NOMO-1 treated with dmso at 0.1 percent for 144 hours (cell line): ENCODE measurements around the gene CNIH3.

Experiments
- DNase-seq: peaks from one replicate; lab custom pipeline; 2025; ENCODE audit not compliant: unreplicated experiment; lab: John Stamatoyannopoulos, UW

The CNIH3 gene

DNA sequence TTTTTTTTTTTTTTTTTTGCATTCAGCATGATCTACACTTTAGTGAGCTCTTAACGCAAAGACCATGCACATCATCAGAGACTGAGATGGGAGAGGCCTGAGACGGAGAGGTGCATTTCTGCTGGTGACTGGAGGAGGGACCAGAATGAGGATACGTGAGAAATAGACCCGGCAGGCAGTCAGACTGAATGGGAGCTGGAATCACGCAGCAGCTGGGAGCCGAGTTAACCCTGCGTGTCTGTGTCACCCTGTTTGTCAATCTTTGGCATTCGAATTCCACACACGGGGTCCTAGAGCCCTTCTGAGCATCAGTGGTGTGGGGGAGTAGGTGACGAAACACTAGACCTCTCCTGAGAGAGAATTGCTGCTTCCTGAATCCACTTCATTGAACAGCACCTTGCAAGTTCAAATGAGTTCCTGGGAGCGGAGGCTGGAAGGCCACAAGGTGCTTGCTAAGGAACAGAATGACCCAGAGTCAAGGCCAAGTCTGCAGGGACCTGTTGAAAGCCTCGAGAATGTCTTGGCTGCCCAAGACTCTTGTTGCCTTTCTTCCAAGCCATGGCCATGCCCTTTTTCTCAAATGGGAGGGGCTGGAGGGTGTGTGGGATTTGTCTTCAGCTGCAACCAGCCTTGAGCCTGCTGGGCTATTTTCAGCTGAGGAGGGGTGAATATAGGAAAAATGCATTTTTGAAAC, 123.3 kb downstream of the CNIH3 start:
- no peak for DNase-seq

DNA sequence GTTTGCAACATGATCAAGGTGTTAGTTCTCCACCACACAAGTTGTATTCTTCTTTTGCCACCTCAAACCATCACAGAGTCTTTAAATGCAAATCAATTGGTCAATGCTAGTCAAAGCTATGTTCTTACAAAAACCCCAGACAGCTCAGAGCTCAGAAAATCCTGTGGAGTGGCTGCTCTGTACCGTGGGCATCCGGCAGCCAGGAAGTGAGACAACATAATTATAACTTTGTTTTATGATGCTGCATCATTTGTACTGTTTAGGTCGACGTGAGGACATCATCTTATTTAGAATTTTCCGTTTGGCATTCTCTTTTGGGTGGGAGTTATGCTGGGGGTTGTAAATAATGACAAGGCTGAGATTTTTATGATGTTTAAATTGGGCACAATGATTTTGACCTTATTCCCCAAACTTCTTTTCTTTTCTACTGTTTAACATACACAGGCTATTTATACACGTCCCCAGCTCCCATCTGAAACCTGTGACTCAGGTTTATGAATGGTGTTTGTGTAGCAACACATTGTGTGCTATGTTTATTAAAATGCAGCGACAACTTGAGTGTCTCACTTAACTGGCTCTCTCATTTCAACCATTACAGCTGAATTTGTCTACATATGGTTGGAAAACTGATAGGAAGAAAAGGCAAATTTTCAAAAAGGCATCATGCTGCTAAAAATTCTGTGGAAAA, 124.0 kb downstream of the CNIH3 start:
- no peak for DNase-seq

DNA sequence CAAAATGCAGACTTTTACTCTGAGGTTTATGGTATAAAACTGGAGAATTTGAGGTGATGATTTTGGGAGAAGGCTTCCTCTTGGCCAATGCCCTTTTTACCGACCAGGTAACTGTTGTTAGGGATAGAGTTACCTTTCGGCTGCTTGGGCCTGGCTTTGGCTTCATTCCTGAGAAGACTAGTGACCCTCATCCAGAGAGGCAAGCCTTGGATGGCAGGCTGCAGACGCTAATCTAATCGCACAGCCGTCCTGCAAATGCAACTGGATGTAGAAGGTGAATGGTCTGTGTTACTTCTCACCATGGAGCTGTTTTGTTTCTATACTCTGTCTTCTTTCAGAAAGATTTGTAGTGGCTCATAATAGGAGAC, 124.6 kb downstream of the CNIH3 start:
- no peak for DNase-seq

DNA sequence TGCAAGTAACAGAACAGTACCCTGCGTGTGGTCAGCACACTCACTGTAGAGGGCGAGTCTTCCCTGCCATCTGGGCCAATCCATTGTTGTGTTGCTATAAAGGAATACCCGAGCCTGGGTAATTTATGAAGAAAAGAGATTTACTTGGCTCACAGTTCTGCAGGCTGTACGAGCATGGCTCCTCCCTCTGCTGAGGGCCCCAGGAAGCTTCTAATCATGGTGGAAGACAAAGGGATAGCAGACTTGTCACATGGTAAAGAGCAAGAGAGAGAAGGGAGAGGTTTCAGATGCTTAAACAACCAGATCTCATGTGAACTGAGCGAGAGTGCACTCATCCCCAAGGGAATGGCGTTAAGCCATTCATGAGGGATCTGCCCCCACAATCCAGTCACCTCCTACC, 126.2 kb downstream of the CNIH3 start:
- no peak for DNase-seq

DNA sequence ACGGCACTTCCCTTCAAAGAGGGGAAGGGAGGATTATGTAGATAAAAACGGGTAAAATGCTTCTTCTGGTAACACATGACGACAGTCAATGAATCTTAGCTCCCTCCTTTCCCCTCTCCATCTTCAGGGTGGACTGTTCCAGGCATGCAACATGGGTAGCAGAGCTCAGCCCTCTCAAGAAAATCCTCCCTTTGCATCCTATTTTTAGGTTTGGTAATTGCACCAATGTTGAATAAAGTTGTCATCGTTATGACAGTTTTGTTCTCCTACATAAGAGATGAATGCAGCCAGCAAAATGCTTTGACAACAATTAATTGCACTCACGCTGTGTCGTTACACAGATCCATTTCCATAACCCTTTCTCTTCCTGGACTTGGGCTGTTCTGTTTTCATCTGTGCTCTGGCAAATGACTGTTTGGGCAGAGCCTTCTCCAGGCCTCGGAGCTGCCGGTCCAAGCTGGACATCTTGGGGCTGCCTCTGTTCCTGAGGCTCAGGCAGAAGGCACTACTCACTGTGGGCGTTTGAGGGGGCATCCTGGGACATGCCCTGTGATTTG, 127.6 kb downstream of the CNIH3 start:
- no peak for DNase-seq

DNA sequence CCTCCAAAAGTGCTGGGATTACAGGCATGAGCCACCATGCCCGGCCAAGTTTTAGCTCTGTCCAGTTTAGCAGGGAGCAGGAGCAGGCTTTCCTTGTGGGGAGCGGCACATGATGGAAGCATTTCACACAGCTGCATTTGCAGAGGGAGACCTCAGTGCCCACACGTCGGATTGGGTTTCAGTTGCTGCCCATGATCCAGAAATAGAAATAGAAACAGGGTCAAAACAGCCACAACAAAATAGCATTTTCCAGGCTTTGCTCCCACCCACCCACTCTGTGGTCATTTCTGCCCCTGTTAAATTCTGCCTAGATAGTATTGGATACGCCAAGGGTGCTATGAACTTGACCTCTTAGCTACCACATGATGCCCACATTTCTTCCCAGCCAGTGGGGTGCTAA, 128.4 kb downstream of the CNIH3 start:
- DNase-seq = no peak

DNA sequence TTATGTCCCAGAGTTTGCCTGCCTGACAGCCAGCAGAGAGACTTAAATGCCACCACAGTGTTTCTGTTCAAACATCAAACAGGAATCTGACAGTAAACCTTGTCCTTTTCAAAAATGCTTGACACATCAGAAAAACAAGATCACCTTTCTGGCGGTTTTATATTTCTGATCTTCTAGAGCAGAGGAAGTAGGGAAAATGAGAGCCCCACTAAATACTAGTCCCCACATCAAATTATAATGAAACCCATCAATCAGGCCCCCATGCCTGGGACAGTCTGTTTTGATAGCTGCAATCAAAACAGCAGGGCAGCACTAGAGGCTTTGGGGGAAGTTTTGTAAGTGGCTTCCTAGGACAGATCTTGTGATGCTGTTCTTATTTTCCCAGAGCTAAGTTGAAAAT, 129.3 kb downstream of the CNIH3 start:
- DNase-seq = no peak

DNA sequence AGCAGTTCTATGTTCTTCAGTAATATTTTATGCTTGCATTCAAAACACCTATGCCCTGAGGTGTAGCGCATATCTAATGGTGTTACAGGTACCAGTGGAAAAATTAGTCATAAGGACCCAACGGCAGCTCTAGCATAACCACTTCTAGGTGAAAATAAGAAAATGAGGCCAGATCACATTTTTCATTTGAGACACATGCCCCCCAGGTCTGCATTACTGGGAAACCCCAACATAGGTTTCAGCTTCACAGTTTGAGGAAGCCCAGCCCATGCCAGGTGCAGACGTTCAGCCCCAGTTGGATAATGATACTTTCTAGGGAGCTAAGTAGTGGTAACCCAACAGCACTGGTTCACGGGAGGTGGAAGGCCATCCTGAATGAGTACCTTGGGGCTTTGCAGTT, 129.8 kb downstream of the CNIH3 start:
- no peak for DNase-seq

DNA sequence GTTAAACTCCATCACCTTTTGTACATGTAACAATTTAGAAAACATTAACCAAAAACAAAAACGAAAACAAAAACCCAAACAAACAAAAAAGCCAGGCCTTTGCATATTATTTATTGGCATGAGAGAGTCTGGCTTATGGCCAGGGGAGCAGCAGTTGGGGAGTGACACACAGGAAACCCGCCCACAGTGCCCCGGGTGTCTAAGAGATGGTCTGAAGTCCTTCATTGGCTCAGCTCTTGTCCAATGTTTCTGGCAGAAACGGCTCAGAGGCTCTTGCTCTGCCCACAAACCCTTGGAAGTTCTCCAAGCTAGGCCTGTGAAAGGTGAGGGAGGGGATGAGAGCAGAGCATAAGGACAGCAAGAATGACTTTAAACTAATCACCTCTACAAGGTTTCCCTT, 131.5 kb downstream of the CNIH3 start:
- no peak for DNase-seq

DNA sequence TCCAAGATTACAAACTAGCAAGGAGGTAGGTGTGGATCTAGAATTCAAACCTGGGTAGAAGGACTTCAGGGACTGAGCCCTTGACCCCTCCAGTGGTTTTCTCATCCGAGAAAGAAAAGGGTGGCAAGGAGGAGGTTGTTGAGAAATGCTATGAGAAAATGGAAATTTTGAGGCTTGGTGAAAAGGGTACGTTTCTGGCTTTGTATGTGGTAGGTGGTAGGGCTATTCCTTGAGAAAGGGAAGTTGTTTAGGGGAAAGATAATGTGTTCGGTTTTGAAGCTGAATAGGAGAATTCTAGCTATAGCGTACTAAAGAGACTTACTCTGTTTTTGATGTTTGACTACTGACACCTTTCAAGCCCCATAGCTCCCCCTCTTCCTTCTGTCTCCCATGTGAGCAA, 133.8 kb downstream of the CNIH3 start:
- DNase-seq = no peak

DNA sequence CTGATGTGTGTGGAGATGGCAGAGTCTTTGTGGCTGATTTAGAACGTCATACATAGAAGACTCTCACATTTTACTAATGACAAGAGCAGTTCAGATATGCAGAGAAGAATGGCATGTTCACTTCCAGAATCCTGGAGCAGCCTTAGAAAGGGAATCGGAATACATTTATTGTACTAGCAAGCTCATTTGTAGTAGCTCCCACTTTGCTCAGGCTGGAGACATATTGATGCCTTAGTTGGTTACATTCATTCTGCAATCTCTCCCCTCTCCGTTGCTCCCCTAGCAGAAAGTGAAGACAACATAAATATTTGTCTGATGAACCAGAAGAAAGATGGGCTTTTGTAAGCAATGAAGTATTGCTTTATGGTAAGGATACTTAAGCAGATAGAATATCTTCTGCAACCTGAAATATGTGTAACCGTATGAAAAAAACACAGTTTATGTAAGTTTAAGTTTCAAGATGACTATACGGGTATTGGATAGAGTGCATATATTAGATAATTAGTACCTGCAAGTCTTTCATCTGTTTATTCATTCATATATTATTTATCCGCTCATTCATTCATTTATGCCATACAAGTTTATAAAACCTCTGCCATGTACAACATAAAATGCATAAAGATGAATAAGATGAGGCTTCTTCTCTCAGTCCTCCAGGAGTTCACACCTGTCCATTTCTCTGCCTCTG, 135.7 kb downstream of the CNIH3 start:
- DNase-seq = no peak

DNA sequence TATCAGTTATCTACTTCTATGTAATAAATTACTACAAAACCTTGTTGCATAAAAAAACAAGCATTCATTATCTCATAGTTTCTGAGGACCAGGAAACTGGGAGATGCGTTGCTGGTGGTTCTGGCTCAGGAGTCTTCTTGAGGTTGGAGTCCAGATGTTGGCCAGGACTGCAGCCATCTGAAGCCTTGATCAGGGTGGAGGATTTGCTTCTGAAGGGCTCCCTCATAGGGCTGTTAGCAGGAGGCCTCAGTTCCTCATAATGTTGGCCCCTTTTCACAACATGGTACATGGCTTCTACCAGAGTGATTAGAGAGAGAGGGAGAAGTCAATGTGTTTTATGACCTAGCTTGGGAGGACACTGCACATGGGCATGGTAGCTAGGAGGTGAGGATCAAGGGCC, 137.4 kb downstream of the CNIH3 start:
- DNase-seq = no peak

DNA sequence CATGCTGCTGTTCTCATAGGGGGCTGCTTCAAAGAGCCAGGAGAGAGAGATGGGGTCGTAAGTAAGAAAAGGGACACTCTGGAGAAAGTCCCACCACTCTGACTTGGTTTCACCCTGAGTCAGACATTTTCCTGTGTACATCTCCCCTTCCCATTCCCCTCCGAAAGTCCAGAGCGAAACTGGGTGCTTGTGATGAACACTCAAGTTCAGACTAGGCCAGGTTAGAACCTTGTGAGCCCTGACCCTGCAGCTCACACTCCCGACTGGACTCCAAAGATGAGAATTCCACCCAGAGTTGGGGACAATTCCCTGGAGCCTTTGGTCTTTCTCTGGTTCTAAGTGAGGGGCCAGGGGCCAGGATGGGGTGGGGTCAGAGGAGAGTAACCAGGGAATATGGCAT, 139.5 kb downstream of the CNIH3 start:
- no peak for DNase-seq

DNA sequence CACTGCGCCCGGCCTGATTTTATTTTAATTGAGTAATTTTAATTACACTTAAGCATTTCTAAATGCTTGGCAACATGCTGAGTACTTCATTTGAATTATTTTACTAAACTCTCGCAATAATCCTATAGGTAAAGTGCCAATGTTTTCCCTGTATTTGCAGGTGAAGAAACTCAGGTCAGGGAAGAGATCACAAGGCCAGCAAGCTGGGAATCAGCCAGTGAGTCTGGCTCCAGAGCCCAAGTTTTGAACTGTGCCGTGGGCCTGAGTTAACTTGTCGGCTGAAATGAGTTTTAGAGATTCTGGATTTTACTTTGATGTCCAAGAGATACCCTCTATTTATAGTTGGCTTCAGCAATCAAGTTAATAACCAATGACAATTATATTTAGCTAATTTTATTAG, 141.4 kb downstream of the CNIH3 start:
- DNase-seq = no peak

DNA sequence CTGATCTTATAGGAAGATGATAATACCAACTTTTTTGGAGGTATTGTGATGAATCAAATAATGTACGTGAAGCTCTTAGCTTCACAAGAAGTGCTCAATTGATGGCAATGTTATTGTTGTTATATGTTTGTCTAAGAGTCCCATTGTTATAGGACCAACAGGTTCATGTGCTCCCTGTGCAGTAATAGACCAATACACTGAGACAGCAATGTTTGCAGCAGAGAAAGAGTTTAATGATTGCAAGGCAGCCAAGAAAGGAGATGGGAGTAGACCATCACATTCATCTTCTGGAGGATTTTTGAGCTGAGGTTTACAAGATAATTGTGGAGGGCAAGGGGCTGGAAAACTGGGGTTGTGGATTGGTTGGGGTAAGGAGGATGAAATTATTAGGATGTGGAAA, 143.0 kb downstream of the CNIH3 start:
- no peak for DNase-seq

DNA sequence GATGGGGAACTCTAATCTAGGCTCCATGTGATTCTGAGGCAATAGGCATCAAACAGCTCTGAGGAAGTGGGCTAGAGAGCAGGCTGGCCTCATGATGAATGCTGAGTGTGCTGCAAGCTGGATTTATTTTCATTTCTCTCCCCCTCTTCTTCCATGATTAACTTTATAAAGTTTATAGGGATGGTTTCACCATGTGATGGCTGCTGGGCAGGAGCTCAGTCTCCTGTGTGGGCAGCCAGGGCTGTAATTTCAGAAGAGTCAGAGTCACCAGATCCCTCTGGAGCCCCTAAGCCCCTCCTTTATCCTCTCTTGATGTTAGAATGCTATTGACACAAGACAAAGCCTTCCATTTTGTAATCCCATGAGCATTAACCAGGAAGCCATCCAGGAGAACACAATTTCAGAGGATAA, 143.6 kb downstream of the CNIH3 start:
- no peak for DNase-seq

DNA sequence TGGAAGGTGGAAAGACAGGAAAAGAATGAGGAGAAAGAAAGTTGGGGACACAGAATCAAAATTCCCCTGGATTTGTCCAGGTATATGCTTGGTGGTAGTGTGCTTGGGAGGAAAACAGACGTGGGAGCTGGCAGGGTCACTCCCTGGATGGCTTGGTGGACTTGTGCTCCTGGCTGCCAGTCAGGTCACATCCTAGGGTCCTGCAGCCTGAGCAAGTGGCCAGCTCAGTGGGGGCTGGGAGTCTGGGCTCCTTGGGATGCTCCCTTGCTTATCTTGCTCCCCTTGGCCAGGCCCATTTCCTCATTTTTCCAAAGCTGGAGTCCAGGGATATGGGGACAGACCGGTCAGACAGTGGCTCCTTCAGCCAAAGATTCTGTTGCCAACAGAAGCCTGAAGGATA, 144.0 kb downstream of the CNIH3 start:
- DNase-seq = no peak

DNA sequence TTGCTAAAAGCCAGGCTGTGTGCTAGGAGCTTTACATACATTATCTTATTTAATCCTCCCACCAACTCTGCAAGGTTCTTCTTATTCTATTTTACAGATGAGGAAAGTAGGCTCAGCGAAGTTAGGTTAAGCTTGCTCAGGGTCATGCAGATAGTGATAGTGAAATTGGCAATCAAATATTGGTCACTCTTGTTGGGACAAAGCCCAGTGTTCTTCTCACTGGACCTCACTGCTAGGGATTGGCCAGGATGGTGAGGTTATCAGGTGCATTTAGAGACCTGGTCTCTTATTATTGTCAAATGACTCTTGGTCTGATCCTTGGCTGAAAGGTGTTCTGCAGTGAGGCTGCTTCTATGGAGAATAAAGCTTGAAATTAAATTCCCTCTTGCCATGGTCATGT, 145.1 kb downstream of the CNIH3 start:
- no peak for DNase-seq

DNA sequence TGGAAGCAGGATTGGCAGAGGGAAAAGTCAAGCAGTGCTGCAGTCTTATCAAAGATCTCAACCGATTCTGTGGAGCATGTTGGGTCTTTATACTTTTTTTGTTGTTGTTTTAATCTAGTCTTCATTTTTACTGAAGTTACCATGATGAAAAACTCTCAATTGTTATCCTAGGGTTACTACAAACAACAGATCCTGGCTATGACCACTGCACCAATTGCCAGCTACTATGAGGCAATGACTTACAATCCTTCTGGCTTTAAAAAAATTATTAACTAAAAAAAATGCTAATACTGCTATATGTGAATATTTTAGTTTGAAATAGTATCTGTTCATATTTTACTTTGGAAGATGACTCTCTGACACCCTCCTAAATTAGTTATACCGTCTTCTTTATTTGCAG, 145.9 kb downstream of the CNIH3 start:
- no peak for DNase-seq

DNA sequence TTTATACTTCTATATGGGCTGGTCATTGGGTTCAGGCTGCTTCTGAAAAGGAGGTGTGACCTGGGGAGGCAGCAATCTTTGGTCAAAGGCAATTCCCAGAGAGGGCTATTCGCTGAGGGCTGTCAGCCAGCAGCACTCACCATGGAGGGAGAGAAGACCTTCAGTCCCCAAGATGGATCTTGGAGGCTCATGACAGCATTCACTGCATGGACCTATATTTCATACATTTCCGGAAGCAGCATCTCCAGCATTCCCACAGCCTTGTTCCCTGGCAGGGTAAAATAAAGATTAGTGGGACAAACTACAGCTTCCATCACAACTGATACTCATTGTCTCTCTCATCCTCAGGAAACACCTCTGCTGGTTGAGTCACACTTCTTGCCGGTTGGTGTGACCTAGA, 146.6 kb downstream of the CNIH3 start:
- DNase-seq = no peak

DNA sequence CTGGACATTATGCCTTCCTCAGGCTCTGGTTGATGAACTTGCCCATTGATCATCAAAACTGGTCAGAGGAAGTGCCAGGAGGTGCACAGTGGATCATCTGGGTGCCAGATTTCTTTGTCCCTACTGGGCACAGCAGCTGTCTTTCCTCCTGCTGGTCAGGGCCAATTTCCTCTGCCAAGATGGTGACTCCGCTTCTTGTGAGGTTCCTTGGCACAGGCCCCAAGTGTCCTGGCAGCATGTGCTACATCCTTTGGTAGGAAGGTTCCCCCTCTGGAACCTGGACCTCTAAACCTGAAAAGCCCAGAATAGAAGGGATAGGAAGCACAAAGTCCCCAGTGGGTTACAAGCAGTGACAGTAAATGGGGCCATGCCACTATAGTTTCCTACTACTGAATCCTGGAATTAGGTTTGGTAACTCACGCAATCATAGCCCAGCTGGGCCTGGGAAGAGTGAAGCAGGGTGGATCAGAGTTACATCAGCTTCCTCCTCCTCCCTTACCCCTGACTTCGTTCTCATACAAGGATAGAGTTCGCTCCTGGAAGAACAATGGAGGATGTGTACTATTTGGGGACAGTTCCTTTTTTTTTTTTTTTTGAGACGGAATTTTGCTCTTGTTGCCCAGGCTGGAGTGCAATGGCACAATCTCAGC, 147.1 kb downstream of the CNIH3 start:
- no peak for DNase-seq

DNA sequence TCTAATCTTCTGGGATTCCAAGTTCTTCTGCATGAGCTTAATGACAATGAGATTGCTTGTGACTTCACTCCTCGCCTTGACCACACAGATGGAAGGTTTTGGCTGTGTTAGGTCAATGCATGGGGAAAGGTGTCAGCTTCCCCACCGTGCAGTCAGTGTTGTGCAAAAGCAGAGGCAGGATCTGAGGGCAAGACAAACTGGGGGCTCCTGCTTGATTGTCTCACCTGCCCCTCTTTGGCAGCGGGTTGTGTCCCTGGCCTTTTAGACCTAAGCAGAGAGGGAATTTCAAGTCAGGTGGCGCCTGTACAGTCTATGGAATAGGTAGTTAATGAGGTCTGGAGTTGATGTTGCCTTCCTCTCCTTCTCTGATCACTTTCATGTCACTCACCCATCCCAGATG, 150.1 kb downstream of the CNIH3 start:
- no peak for DNase-seq
